GM12878 (cell line): ENCODE data around the gene GLB1L2. TPM values are rescaled to one million over a fixed set of nuclear protein-coding genes. Genes with fewer than 3 reads are reported as not detected.

Experiments used
- ATAC-seq: fragments of 200-7000 bp; cut with Tn5 transposase; 3 replicates; pipeline ENCODE4 v1.9.1; 2020; ENCODE audit warnings: mild to moderate bottlenecking, moderate library complexity
- BruUV-seq: library from RNA; stranded (reverse); fragments of 400-500 nt; replicated peaks from 2 replicates; lab custom pipeline; 2021; lab: Mats Ljungman, UMichigan
- CTCF ChIA-PET: fragments of 300-600 bp; sonication (Branson Sonifier 250); formaldehyde crosslinking; extraction: SDS; loops from one replicate; lab custom pipeline; 2021; ENCODE audit warnings: inconsistent platforms; lab: Yijun Ruan, JAX
- POLR2A ChIA-PET: fragments of 350-600 bp; formaldehyde crosslinking; extraction: SDS; loops from one replicate; lab custom pipeline; 2021; ENCODE audit warnings: inconsistent platforms; lab: Charles Lee
- RAD21 ChIA-PET: fragments of 300-600 bp; sonication (Branson Sonifier 250); formaldehyde crosslinking; loops from one replicate; lab custom pipeline; 2023; ENCODE audit warnings: antibody characterized with exemption; ENCODE audit not compliant: unreplicated experiment; lab: Charles Lee
- SMC1A ChIA-PET: fragments of 300-600 bp; sonication (Branson Sonifier 250); formaldehyde crosslinking; loops from one replicate; lab custom pipeline; 2023; ENCODE audit not compliant: unreplicated experiment, uncharacterized antibody; lab: Charles Lee
- DNase-seq: peaks from one replicate; pipeline ENCODE4 v3.0.0-alpha.2; 2011; ENCODE audit warnings: low read depth, low spot score
- FAIRE-seq: peaks from 3 replicates; lab custom pipeline; 2011; peaks lifted over from hg19 to GRCh38; lab: Jason Lieb, UNC
- H2AFZ ChIP-seq: 2 replicates; pipeline ENCODE4 v1.6.0; 2011; ENCODE audit warnings: low read depth, low read length, control low read depth; ENCODE audit not compliant: control insufficient read depth
- H3K27ac ChIP-seq: 2 replicates; pipeline ENCODE4 v1.5.1; 2011; ENCODE audit warnings: control low read depth; ENCODE audit not compliant: control insufficient read depth, insufficient read depth
- H3K27me3 ChIP-seq, 2 experiments: replicated peaks in 1 of 2; 2 replicates each; pipeline versions ENCODE4 v1.6.0 to v1.6.1; 2011; ENCODE audit warnings: low read length in 1 of 2; ENCODE audit not compliant: control insufficient read depth in 2 of 2, insufficient read depth in 2 of 2
- H3K36me3 ChIP-seq, 2 experiments: 2 replicates each; pipeline ENCODE4 v1.5.1; 2011; ENCODE audit warnings: low read length in 1 of 2; ENCODE audit not compliant: control insufficient read depth in 2 of 2, insufficient read depth in 2 of 2
- H3K4me1 ChIP-seq: 2 replicates; pipeline ENCODE4 v1.6.1; 2011; ENCODE audit warnings: mild to moderate bottlenecking, low read length, moderate library complexity, mixed read lengths; ENCODE audit not compliant: control insufficient read depth, insufficient read depth
- H3K4me2 ChIP-seq: 2 replicates; pipeline ENCODE4 v1.6.0; 2011; ENCODE audit warnings: control low read depth; ENCODE audit not compliant: control insufficient read depth, insufficient read depth
- H3K4me3 ChIP-seq: fragments of 200-600 bp; sonication (generic); 2 replicates; pipeline ENCODE4 v1.5.1; 2016
- H3K79me2 ChIP-seq: 2 replicates; pipeline ENCODE4 v1.6.0; 2011; ENCODE audit warnings: low read length; ENCODE audit not compliant: control insufficient read depth, insufficient read depth
- H3K9ac ChIP-seq: 2 replicates; pipeline ENCODE4 v1.8.0; 2011; ENCODE audit warnings: low read length, control low read depth, mixed read lengths; ENCODE audit not compliant: control insufficient read depth, insufficient read depth
- H3K9me3 ChIP-seq: replicated peaks from 3 replicates; pipeline ENCODE4 v1.5.1; 2011; ENCODE audit warnings: mild to moderate bottlenecking, low read length; ENCODE audit not compliant: control insufficient read depth, insufficient read depth
- H4K20me1 ChIP-seq: 2 replicates; pipeline ENCODE4 v1.6.0; 2011; ENCODE audit not compliant: control insufficient read depth, insufficient read depth
- CHD1 ChIP-seq: IDR thresholded peaks from 2 replicates; pipeline ENCODE4 v1.6.1; 2012; ENCODE audit warnings: low read depth, low read length, improper control_type of control experiment
- FOXK2 ChIP-seq: fragments of 450-650 bp; IDR thresholded peaks from 2 replicates; pipeline ENCODE4 v1.6.1; 2017; ENCODE audit warnings: mild to moderate bottlenecking, moderate library complexity
- IRF4 ChIP-seq: IDR thresholded peaks from 2 replicates; pipeline ENCODE4 v1.6.1; 2011; ENCODE audit warnings: low read depth, low read length
- KAT2A ChIP-seq: conservative IDR thresholded peaks from 2 replicates; pipeline ENCODE4 v1.6.1; 2011; ENCODE audit warnings: low read depth, low read length; ENCODE audit not compliant: control insufficient read depth
- NR2F1 ChIP-seq: fragments of 450-650 bp; conservative IDR thresholded peaks from 2 replicates; pipeline ENCODE4 v1.6.1; 2017; ENCODE audit warnings: mild to moderate bottlenecking
- RB1 ChIP-seq: fragments of 450-650 bp; formaldehyde crosslinking; IDR thresholded peaks from 2 replicates; pipeline ENCODE4 v1.6.1; 2017; ENCODE audit warnings: mild to moderate bottlenecking, borderline replicate concordance
- RBBP5 ChIP-seq: fragments of 200-600 bp; sonication (generic); conservative IDR thresholded peaks from 2 replicates; pipeline ENCODE4 v1.6.1; 2016
- TARDBP ChIP-seq: IDR thresholded peaks from 2 replicates; pipeline ENCODE4 v1.6.1; 2016; ENCODE audit warnings: borderline replicate concordance
- USF2 ChIP-seq: IDR thresholded peaks from 2 replicates; pipeline ENCODE4 v1.6.1; 2011; ENCODE audit warnings: low read depth, low read length, improper control_type of control experiment, borderline replicate concordance
- WGBS: methylation state at CpG from one replicate; pipeline ENCODE4 v1.1.6; 2016; ENCODE audit warnings: low lambda C conversion rate; ENCODE audit not compliant: insufficient replicate concordance, insufficient coverage; ENCODE audit errors: missing lambda C conversion rate; 5-methylcytosine and 5-hydroxymethylcytosine counted together
- in situ Hi-C: fragments of 300-500 bp; cut with MboI; formaldehyde crosslinking; loops from 9 replicates; pipeline ENCODE4 v1.14.3; 2018; ENCODE audit warnings: mixed read lengths
- intact Hi-C: fragments of 100-400 bp; cut with micrococcal nuclease; formaldehyde crosslinking; loops from one replicate; pipeline ENCODE4 v1.14.2; 2022; ENCODE audit not compliant: unreplicated experiment
- polyA plus RNA-seq, 11 experiments: library from polyadenylated mRNA; depleted of rRNA in 4 of 11; unstranded in 6 of 11; stranded (reverse) in 5 of 11; fragments of >200 nt; fragmentation: Nextera tagmentation in 4 of 11; fragmentation: Illumina TruSeq in 1 of 11; extraction: Ambion mirVana in 4 of 11; extraction: Trizol in 1 of 11; gene quantifications; 1 replicate in 1 of 11; 2 replicates in 10 of 11; pipeline versions ENCODE4 v1.2.1 to v1.2.3, GENCODE V29; 2011 to 2016; ENCODE audit warnings: inconsistent platforms in 2 of 11, missing spikeins in 2 of 11, low read depth in 1 of 11
- total RNA-seq, 4 experiments: library from RNA; depleted of rRNA in 3 of 4; stranded (reverse); fragments of >200 nt in 3 of 4; fragmentation: Illumina TruSeq in 1 of 4; extraction: Trizol in 1 of 4; gene quantifications; 2 replicates each; pipeline versions ENCODE4 v1.2.1 to v1.2.3, GENCODE V29; 2013 to 2021

The GLB1L2 gene
- total and polyA plus RNA-seq, 10 of the 15 experiments (the other 5 are each of a cell fraction or from before 2014, with no cell fraction given), result 0.04 to 0.85 (median 0.49) TPM

DNA sequence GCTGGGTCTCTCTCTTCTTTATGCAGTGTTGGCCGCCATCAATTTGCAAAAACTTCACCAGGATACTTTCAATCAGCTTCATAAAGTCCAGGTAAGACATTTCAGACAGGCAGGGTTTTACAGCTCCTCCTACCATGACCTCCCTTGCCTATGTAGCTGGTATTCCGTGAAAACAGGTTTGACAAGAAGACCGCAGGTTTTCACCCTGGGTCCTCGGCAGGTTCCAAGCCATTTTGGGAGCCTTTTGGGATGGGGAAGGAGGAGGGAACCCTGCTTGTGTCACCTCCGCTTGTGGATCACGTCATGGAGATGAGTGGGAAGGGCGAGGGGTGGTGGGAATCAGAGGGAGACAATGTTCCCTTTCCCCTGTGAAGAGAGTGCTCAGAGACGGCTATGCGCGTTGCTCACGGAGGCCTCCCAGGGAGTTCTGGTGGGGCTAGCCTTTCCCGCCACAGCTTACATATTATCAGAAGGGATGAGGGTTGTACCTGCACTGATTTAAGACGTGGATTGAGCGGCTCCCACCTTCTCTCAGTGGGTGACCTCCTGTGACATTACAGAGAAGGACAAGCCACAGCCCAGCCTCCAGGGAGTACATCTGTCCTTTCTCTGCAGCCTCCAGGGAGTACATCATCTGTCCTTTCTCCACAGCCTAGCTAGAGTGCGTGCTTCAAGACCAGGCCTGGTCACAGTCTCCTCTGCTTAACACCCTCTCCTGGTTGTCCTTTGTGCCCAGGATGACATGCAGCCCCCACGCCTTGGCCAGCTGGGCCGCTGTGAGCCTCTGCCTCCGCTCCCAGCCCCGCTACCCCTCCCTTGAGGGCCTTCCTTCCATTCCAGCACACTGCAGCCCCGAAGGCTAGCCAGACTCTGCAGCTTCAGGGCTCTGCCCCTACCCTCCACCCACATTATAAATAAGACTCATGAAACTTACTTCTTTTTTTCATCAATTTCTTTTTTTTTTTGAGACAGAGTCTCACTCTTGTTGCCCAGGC lies 38.4 kb upstream of the GLB1L2 start:
- in situ Hi-C loops (no loop called here), intact Hi-C loops (no loop called here)
- ChIA-PET SMC1A (no interaction called here), POLR2A (no interaction called here), CTCF (interaction anchor here (0.6 kb wide), 1 partner anchor 36 kb away, joined by 4 read pairs; no protein-coding TSS in a partner anchor), RAD21 (no interaction called here)
- BruUV-seq, result no TSS peak
- WGBS, result 38% methylated on average over 20 of the region's 20 CpGs
- Histone ChIP-seq H3K9me3 (no peaks in the 10 kb centered on the region), H3K27me3 (peaks cover 0 to 2% of the 10 kb centered on the region in 2 experiments; a peak in 1 of 4 replicates), H3K9ac (no peak overlapping the region), H3K27ac (no peak overlapping the region), H2AFZ (no peak overlapping the region), H3K4me3 (no peak overlapping the region)
- no peak for ATAC-seq
- TF ChIP-seq FOXK2, result no peak
- no peak for TF ChIP-seq RBBP5
- no peak for TF ChIP-seq USF2
- TF ChIP-seq CHD1, result no peak
- TF ChIP-seq RB1, result no peak
- TF ChIP-seq IRF4, result no peak
- TF ChIP-seq KAT2A, result no peak
- no peak for TF ChIP-seq TARDBP
- no peak for TF ChIP-seq NR2F1
- TF ChIP-seq, all 136 proteins: peak for 0
- FAIRE-seq (no peak), DNase-seq (no peak)
- no peaks in the 10 kb centered on the region for H4K20me1 ChIP-seq
- H3K4me1 ChIP-seq, result no peaks in the 10 kb centered on the region
- no peak overlapping the region for H3K4me2 ChIP-seq
- H3K36me3 ChIP-seq, result no peaks in the 10 kb centered on the region
- H3K79me2 ChIP-seq, result no peaks in the 10 kb centered on the region
